ENCODE data around the gene CD274. TPM values are rescaled to one million over a fixed set of nuclear protein-coding genes. Genes with fewer than 3 reads are reported as not detected.
"Not testable (repeated sequence)": the region's sequence is repeated elsewhere in the genome, so short reads cannot be mapped to it uniquely, and the experiment has no call there.

Gene CD274
- total RNA-seq, 1 experiment from 2014 or later: not detected

GRCh38 chr9:5430912-5431311 lies 19.4 kb upstream of the CD274 start:
- H3K4me1 Mint-ChIP-seq: peaks cover 7 to 11% of the 10 kb centered on the region in 2 experiments
- Histone ChIP-seq H3K4me1 (ENCODE audit: insufficient read depth, low read length) (no peaks in the 10 kb centered on the region), H2AK5ac (ENCODE audit: insufficient read length, low read length) (no peak overlapping the region), H3K9me3 (ENCODE audit: control insufficient read depth, low read depth, low read length) (no peaks in the 10 kb centered on the region), H3K4me2 (ENCODE audit: insufficient read depth, insufficient read length, low read length) (no peak overlapping the region), H4K5ac (ENCODE audit: insufficient read length, low read depth, low read length) (no peak overlapping the region), H3K18ac (ENCODE audit: insufficient read length, low read depth, low read length) (no peak overlapping the region), H2BK15ac (ENCODE audit: low read depth, low read length) (no peak overlapping the region), H4K91ac (ENCODE audit: insufficient read length, low read depth, low read length) (no peak overlapping the region), H3K27ac (ENCODE audit: insufficient read length, low read depth, low read length) (no peak overlapping the region), H3K79me2 (ENCODE audit: insufficient read depth, low read length) (no peaks in the 10 kb centered on the region), H3K56ac (ENCODE audit: insufficient read length, low read depth, low read length) (no peak overlapping the region), H2BK20ac (ENCODE audit: low read depth, low read length, poor library complexity, severe bottlenecking) (no peak overlapping the region), H3T11ph (ENCODE audit: low read length) (no peak overlapping the region), H2BK12ac (ENCODE audit: insufficient read length, low read depth, low read length) (no peak overlapping the region), H4K20me1 (ENCODE audit: control insufficient read depth, insufficient read depth, insufficient read length) (no peaks in the 10 kb centered on the region), H3K4ac (ENCODE audit: low read depth, low read length) (no peak overlapping the region), H3K14ac (ENCODE audit: insufficient read depth, low read length) (no peak overlapping the region), H2BK5ac (ENCODE audit: insufficient read length, low read length) (no peak overlapping the region), H3K23me2 (ENCODE audit: insufficient read length, low read depth, low read length, poor library complexity, severe bottlenecking) (no peaks in the 10 kb centered on the region), H4K8ac (replicated peaks; ENCODE audit: insufficient read length, low read depth, low read length) (no peak overlapping the region), H3K27me3 (ENCODE audit: insufficient read depth, low read length) (no peaks in the 10 kb centered on the region), H3K9ac (ENCODE audit: extremely low read depth, insufficient read length, low read length) (no peak overlapping the region), H2BK120ac (ENCODE audit: low read depth, low read length, poor library complexity, severe bottlenecking) (no peak overlapping the region), H2AFZ (ENCODE audit: low read length) (no peak overlapping the region), H3K79me1 (ENCODE audit: insufficient read depth, low read depth, low read length, poor library complexity, severe bottlenecking) (no peaks in the 10 kb centered on the region), H3K23ac (ENCODE audit: insufficient read length, low read depth, low read length) (no peak overlapping the region)
- no peak overlapping the region for H3K4me3 Mint-ChIP-seq
- H3K27me3 Mint-ChIP-seq (ENCODE audit: low read depth): no peaks in the 10 kb centered on the region
- no peak for DNase-seq
- H3K9me3 Mint-ChIP-seq: peaks cover 24 to 30% of the 10 kb centered on the region in 2 experiments
- no CpG with 5 or more reads among the region's 3 CpGs for WGBS (ENCODE audit: extremely low coverage, insufficient read length, low lambda C conversion rate)
- TF ChIP-seq CTCF (conservative IDR thresholded peaks at IDR 0.05): peak; percentile 31; the same call in 2 of the 3 replicates
- H3K36me3 Mint-ChIP-seq (ENCODE audit: insufficient read depth in 1 of 3, low read depth in 3 of 3): peaks cover 37 to 46% (median 44%) of the 10 kb centered on the region in 3 experiments
- no peak overlapping the region for H3K27ac Mint-ChIP-seq

GRCh38 chr9:5432890-5433289 lies 17.5 kb upstream of the CD274 start:
- not testable (repeated sequence) for H2AFZ ChIP-seq (ENCODE audit: low read length); H2BK5ac ChIP-seq (ENCODE audit: insufficient read length, low read length); H3K4me1 ChIP-seq (ENCODE audit: insufficient read depth, low read length); H3T11ph ChIP-seq (ENCODE audit: low read length); DNase-seq; H3K4ac ChIP-seq (ENCODE audit: low read depth, low read length); H3K56ac ChIP-seq (ENCODE audit: insufficient read length, low read depth, low read length); H3K27ac Mint-ChIP-seq; H2BK12ac ChIP-seq (ENCODE audit: insufficient read length, low read depth, low read length); H3K4me2 ChIP-seq (ENCODE audit: insufficient read depth, insufficient read length, low read length); H3K27me3 ChIP-seq (ENCODE audit: insufficient read depth, low read length); H3K9me3 ChIP-seq (ENCODE audit: control insufficient read depth, low read depth, low read length); H4K91ac ChIP-seq (ENCODE audit: insufficient read length, low read depth, low read length); H3K23me2 ChIP-seq (ENCODE audit: insufficient read length, low read depth, low read length, poor library complexity, severe bottlenecking); H2BK120ac ChIP-seq (ENCODE audit: low read depth, low read length, poor library complexity, severe bottlenecking); H4K20me1 ChIP-seq (ENCODE audit: control insufficient read depth, insufficient read depth, insufficient read length); H3K14ac ChIP-seq (ENCODE audit: insufficient read depth, low read length); H2BK15ac ChIP-seq (ENCODE audit: low read depth, low read length); H3K79me2 ChIP-seq (ENCODE audit: insufficient read depth, low read length); H2AK5ac ChIP-seq (ENCODE audit: insufficient read length, low read length); H3K9ac ChIP-seq (ENCODE audit: extremely low read depth, insufficient read length, low read length); H3K27me3 Mint-ChIP-seq (ENCODE audit: low read depth); H4K5ac ChIP-seq (ENCODE audit: insufficient read length, low read depth, low read length); H3K18ac ChIP-seq (ENCODE audit: insufficient read length, low read depth, low read length); H2BK20ac ChIP-seq (ENCODE audit: low read depth, low read length, poor library complexity, severe bottlenecking); H3K4me3 Mint-ChIP-seq; H3K23ac ChIP-seq (ENCODE audit: insufficient read length, low read depth, low read length); H4K8ac ChIP-seq (replicated peaks; ENCODE audit: insufficient read length, low read depth, low read length); H3K79me1 ChIP-seq (ENCODE audit: insufficient read depth, low read depth, low read length, poor library complexity, severe bottlenecking); H3K27ac ChIP-seq (ENCODE audit: insufficient read length, low read depth, low read length)
- no CpG with 5 or more reads among the region's 24 CpGs for WGBS (ENCODE audit: extremely low coverage, insufficient read length, low lambda C conversion rate)
- Mint-ChIP-seq H3K4me1 (peaks cover 17 to 18% of the 10 kb centered on the region in 2 experiments), H3K36me3 (ENCODE audit: insufficient read depth in 1 of 3, low read depth in 3 of 3) (peaks cover 44 to 53% (median 50%) of the 10 kb centered on the region in 3 experiments), H3K9me3 (peaks cover 24 to 30% of the 10 kb centered on the region in 2 experiments)

Measured in H9 (cell line).